ENCODE results near the gene SOX18.

Gene SOX18

DNA sequence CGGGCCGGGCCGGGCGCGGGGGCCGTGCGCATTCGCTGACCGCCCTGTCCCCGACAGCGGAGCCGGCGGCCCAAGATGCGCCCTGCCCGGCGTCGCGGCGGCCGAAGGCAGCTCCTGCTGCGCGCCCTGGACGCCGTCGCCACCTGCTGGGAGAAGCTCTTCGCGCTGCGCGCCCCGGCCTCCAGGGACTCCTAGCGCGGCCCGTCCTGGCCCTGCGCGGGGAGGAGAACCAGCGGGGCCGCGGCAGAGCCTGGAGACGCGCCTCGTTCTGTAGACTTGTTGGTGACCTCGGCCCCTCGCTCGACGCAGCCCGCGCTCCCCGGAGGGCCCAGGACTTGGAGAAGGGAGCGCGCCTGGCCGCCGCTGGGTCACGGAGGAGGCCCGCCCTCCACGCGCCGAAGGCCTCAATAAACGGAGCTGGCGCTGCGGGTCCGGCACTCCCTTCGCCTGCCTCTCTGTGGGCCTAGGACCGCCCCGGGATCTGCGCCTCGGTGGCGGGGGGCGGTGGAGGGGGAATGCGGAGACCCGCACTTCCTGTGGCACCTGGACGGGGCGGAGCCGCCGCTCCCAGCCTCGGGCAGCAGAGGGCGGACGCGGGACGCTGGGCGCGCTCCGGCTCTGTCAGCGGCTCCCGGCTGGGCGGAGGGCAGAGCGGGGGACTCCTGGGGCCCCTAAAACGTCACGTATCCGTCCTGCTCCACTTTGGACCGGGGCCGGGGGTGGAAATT, 10.7 kb downstream of the SOX18 start:
- DNase-seq (ENCODE audit: low read depth): no peak

DNA sequence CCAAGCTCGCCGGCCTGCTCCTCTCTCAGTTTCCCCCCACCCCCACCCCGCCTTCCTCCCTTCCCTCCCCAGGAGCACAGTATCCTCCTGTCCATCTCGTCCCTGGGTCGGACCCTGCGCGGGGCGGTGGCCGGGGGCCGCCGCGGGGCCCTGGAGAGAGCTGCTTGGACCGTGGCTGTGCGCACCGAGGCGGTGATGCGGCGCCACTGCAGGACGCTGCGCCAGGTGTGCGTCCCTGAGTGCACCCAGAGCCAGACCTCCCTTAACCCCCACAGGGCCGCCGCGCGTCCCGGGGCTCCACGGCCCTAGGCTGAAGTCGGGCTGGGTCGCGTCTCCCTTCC, 11.2 kb downstream of the SOX18 start:
- DNase-seq (ENCODE audit: low read depth): no peak

DNA sequence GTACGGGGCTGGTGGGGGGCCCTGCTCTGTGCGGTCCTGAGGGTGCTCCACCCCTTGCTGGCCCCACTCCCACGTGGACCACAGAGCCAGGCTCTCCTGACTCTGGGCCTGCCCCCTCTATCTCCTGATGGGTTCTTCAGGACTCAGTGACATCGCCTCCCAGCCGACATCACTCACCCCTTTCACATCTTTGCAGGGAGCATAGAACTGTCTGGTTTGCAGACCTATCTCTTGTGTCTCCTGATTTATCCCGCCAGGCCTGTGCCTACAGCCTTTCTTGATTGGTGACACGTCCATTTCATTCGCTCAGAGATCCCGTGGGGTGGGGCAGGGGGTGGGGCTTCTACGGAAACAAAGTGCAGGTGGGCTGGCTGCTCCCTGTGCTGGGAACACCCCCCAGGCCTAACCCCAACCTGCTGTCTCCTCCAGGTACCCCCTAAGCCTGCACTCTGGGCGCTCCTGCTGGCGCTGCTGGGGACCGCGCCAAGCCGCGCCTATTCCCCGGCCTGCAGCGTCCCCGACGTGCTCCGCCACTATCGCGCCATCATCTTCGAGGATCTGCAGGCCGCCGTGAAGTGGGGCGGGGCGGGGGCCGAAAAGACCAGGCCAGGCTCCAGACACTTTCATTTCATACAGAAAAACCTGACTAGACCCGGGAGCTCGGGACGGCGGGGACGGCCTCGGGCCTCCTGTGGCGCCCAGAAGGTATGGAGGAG, 11.8 kb downstream of the SOX18 start:
- no peak for DNase-seq (ENCODE audit: low read depth)

DNA sequence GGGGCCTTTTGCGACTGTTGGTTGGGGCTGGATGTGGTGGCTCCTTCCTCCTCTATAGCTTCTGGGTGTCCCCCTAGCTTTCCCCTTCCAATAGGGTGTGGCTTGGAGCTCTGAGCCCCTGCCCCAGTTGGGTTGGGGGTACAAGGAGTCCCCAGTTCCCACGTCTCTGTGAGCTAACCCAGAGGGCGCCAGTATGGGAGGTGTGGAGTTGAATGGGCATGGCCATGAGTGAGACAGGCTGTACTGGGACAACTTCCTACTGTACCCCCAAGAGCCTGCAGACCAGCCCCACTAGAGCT, 12.3 kb downstream of the SOX18 start:
- DNase-seq (ENCODE audit: low read depth): no peak

DNA sequence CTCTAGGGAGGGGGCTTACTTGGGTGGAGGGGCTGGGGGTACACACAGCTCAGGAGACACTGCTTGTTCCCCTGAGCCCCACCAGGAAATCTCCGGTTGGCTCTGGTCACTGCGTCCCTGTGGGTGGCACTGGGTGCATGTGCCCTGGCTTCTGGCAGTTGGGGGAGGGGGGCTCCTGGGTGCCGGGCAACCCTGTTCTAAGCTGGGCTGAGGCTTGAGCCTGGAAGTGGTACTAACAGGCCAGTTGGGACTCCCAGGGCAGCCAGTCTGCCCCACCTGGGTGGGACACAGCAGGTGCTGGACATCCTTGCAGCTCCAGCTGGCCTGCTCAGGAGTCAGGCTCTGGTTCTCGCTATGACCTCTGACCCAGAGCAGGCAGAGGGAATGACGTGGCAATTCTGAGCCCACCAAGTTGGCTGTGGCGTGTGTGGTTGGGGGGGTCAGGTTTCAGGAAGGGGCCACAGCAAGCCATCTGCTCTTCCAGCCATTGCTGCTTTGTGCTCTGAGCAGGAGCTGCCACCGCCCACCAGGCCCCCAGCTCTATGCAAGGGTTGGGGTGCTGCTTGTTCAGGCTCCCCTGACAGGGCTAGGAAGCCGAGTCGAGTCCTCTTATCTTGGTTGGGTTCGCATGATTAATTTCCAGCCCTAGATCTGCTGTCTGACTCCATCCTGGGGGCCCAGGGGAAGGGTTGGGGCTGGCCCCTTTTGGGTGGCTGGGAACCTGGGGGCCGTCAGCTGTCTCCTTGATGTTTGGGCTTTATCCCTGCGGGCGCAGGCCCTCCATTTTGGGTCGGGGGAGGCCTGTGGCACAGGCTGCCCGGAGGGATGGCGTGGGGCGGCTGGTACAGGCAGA, 12.9 kb downstream of the SOX18 start:
- DNase-seq (ENCODE audit: low read depth): no peak

DNA sequence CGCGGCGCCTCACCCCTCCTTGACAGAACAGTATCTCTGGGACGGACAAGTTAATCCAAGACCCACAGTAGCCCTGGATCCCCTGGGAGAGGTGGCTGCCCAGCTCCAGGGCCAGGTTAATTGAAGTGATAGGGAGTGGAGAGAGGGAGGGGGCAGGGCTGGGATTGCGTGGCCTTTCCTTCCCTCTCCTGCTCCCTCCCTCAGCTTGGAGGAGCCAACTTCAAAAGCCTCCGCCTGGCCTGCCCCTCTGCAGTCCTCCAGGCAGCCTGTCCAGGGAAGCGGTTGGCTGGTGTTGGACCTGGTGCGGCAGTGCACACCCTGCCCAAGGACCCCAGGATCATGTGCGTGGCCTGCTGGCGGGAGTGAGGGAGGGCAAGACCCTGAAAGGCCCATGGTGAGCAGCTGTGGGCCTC, 13.5 kb downstream of the SOX18 start, which contains the start of gene C20orf204:
Gene C20orf204, plus strand, starts transcription at position 250 of the 413 bp plus-strand sequence. Its CDS starts 142 bp downstream, at position 392.
- no peak for DNase-seq (ENCODE audit: low read depth)

DNA sequence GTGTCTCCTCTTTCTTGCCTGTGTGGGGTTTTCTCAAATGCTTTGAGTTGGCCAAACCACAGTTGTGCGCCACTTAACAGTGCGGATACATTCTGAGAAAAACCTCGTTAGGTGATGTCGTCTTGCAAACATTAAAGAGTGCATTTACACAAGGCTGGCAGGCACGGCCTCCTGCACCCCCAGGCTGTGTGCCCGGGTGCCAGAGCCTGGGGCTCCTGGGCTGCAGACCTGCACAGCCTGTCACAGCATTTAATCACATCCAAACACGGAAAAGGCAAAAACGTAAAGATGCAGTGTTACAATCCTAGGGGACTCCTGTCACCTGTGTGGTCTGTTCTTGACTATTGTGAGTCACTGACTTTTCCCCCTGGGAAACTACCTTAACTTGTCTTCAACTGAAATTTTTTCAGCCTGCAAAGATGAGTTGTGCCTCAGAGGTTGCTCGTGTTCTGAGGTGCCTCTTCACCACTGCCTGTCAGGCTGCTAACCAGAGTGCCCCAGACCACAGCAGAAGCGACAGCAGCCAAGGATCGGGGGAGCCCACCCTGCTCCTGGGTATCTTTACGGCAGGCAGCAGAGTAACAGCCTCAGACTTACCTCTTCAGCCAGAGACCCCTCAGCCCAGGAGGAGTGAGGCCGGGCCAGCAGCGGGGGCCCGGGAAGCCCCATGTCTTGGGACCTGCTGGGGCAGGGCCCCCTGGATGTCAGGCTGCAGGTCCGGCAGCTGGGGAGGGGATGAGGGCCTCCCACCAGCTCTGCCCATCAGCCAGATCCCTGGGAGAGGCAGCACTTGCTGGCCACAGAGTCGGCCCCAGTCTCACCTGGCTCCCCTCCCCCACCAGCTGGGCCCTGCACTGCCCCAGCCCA, 14.1 kb downstream of the SOX18 start:
- no peak for DNase-seq (ENCODE audit: low read depth)

DNA sequence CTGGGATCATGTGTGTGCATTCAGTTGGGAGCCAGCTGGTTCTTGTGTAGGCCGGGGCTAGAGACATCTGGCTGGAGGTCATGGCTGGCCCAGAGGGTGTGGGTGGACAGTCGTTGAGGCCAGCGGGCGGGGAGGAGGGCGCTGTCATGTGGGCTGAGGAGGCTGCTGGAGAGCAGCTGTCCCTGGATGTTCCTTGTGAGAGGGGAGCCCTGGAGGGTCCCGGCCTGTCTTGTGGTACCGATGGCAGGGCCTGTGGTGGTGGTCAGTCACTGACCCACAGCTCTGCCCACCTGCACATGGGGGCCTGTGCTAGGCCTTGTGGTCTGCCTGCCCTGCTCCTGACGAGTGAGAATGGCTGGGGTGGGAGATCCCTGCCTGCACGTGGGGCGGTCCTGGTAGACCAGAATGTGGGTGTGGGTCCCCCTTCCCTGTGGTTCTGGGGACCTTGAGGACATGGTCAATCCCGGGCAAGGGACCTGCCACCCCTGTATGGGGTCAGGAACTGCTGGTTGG, 15.4 kb downstream of the SOX18 start:
- DNase-seq (ENCODE audit: low read depth): no peak

DNA sequence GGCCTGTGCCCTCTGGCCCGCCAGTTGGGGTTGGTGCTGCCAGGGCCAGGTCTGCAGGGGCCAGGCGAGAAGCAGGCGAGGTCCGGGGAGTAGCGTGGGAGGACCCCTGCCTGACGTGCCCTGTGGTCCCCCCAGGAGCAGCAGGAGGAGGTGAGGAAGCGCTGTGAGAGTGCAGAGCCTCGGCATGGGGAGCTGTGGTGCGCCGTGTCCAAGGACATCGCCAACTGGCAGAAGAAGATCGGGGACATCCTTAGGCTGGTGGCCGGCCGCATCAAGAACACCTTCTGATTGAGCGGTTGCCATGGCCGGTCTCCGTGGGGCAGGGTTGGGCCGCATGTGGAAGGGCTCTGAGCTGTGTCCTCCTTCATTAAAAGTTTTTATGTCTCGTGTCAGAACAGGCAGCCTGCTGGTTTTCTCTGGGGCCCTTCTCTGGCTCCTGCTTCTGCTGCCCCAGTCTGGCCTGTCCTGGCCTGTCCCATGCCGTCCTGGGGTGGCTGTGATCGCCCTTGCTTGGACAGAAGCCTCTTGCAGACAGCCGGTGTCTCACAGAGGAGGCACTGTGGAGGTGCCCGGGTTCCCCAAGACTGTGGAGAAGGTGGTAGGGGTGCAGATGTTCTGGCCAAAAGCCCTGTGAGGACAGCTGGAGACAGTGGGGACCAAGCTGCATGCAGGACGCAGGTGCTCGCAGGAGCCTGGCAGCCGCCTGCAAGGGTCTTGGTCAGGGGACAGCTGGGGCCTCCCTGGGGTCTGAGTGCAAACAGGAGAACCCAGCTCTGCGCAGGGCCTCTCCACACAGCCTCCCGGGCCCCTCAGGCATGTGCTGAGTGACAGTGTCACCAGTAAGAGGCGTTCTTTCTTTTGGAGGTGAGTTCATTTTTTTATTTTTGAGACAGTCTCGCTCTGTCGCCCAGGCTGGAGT, 16.5 kb downstream of the SOX18 start:
- no peak for DNase-seq (ENCODE audit: low read depth)

DNA sequence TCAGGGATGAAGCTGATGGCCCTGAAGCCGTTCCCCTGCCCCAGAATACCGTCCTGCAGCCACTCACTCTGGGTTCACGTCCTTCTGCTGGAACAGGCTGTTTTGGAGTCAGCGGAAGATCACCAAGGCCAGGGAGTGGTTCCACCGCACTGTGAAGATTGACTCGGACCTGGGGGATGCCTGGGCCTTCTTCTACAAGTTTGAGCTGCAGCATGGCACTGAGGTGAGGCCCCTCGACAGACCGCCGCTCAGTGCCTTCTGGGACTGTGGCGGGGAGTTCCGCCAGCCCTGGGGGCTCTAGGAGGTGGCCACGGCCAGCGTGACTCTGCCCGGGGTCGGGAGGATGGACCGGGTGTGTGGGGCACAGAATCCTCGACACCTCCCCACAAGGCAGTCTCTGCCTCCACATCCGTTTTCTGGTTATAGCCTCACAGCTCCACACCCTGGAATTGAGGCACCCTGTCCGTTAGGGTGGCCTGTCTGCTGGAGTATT, 17.6 kb downstream of the SOX18 start:
- no peak for DNase-seq (ENCODE audit: low read depth)

DNA sequence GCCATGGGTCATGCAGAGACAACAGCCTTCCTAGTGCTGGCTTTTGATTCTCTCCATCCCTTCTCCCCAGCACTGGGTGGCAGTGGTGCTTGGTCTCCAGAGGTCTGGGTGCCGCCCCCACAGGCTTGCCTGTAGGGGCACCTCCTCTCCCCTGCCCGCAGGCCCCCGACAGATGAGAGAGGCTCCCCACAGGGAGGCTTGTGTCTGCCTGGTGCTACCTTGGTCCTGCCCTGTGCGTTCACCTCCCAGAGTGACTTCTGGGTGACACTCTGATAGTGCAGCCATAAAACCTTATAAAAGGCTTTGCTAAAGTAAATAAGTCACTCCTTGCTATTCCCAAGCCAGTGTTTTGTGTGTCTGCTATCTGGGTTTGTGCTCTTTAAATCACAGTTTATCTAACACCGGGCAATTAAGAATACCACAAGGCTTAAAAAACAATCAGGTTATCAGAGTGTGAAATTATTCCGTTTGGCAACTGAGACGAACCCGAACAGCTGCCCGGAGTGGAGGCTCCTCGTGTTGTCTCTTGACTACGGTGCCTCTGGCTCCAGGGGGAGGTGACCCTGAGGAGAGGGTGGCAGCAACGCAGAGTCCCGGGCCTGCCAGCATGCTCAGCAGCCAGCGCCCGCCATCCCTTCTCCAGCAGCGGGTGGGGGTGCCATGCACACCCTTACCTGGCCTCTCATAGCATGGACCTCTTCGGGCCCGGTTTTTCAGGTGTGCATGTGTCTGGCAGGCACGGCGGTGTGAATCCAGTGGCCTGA, 18.9 kb downstream of the SOX18 start:
- no peak for DNase-seq (ENCODE audit: low read depth)

DNA sequence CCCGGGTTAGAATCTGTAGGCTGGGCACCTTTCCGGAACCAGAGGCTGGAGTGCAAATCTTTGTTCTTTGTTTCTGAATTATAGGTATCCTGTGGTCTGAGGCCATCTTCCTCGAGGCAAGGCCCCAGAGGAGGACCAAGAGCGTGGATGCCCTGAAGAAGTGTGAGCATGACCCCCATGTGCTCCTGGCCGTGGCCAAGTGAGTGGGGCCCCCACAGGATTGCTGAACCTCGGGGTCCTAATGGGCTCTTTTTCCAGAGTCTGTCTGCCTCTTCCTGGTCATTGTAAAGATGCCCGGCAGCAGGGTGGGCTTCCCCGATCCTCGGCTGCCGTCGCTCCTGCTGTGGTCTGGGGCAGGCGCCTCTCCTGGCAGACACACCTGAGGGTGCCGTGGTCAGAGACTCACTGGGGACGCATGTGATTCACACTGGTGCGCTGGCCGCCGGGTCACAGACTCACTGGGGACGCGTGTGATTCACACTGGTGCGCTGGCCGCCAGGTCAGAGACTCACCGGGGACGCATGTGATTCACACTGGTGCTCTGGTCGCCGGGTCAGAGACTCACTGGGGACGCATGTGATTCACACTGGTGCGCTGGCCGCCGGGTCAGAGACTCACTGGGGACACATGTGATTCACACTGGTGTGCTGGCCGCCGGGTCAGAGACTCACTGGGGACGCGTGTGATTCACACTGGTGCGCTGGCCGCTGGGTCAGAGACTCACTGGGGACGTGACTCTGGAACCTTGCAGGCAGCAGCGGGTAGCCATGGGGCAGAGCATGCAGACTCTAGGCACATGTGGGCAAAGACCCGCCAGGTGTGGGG, 19.9 kb downstream of the SOX18 start:
- DNase-seq (ENCODE audit: low read depth): no peak

DNA sequence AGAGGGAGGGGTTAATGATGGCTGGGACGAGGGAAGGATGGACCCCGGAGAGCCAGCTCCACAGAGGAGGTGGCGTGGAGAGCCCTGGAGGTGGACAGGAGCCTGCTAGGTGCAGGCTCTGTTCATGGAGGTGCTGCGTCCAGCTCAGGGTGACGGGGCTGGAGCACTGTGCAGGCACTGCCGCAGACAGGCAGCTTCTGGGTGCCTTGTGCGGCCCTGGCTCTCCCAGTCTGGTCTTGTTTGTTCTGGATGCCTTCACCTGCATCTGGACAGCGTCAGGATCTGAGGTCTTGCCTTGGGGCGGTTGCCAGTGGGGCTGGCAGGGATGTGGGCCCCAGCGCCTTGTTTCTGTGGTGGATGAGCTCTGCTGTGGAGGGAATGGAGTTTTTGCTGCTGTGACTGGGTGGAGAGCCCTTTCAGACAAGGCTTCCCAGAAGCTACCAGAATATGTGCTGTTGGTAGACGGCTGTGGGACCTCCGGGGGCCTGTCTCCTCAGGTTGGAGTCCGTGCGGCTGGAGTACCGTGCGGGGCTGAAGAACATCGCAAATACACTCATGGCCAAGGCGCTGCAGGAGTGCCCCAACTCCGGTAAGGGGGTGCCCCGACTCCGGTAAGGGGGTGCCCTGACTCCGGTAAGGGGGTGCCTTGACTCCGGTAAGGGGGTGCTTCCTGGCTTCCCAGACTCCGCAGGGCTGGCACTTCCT, 21.3 kb downstream of the SOX18 start:
- no peak for DNase-seq (ENCODE audit: low read depth)

DNA sequence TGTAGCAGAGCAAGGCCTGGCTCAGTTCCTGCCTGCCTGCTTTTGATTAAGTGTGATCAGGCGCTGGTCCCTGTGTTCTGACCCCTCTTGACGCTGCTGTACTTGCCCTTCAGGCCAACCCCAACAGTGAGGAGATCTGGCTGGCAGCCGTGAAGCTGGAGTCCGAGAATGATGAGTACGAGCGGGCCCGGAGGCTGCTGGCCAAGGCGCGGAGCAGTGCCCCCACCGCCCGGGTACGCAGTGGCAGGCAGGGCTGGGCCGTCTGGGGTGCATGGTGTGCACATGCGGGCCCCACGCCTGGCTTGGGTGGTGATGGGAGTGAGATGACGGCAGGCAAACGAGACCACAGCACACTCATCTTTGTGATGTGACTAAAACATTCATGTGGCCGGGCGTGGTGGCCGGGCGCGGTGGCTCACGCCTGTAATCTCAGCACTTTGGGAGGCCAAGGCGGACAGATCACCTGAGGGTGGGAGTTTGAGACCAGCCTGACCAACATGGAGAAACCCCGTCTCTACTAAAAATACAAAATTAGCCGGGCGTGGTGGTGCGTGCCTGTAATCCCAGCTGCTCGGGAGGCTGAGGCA, 23.5 kb downstream of the SOX18 start:
- no peak for DNase-seq (ENCODE audit: low read depth)

DNA sequence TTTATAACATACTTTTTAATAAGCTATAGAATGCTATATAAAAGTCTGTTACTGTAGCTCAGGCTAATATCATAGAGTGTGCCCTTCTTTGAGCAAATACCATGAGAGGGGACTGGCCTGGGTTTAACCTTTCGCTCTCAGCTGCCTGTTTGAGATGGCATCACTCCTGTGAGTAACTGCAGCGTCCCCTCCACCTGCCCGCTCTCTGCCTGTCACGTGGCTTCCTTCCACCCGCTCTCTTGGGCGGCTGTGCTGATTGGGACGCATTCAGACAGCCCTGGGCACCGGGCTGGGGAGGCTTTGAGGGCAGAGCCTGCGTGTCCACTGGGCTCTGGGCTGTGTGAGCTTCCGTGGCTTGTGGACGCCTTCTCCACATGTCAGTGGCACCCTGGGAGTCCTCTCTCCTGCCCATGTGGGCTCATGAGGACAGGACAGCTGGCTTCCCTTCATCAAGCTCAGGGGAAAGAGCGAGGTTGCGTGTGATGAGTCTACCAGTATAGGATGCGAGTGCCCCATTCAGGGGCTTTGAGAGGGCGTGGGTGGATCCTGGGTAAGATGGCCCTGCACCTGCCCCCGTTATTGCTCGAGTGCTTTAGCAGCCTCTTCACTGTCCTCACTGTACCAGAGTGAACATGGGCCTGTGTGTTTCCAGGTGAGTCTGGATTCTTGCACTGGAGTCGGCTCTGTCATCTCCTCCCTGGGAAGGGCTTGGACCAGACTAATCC, 24.2 kb downstream of the SOX18 start:
- DNase-seq (ENCODE audit: low read depth): no peak

DNA sequence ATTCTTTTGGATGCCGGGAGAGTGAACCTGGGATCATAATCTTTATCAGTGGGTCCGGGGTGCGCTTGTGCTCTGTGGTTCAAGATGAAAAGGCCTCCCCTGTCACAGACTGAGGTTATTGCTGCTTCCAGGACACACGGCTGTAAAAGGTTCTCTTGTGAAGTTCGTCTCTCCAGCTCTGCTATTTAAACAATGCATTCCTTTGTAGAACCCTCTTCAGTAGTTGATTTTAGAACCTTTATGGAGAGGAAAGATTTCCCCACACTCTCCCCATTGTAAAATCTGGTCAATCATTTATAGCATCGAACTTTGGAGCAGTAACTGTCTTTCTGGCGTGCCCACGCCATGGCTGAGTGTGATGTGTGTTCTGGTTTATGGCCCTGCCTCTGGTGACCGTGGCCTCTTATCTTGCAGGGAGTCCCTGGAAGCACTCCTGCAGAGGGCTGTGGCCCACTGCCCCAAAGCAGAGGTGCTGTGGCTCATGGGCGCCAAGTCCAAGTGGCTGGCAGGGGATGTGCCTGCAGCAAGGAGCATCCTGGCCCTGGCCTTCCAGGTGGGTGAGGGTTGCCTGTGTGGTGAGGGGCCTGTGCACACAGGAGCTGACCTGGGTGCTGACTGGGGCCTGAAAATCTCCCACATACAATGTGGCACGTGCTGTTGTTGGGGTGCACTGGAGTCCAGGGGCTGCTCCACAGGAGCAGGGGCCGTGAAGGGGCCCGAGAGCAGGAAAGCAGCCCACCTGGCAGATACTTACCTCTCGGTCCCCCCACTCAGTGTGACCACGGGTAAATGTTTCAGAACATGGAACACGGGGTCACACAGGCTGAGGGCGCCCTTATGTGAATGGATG, 25.1 kb downstream of the SOX18 start:
- no peak for DNase-seq (ENCODE audit: low read depth)

All from non-pigmented ciliary epithelial cell (primary cell).